ENCODE data around the gene PLD5.

Gene PLD5

GRCh38 chr1:242452573-242452972 lies 71.9 kb downstream of the PLD5 start:
- H3K27ac Mint-ChIP-seq: no peak overlapping the region
- H3K9me3 Mint-ChIP-seq: no peaks in the 10 kb centered on the region
- peaks cover 24% of the 10 kb centered on the region for H3K27me3 Mint-ChIP-seq
- no peaks in the 10 kb centered on the region for H3K36me3 Mint-ChIP-seq
- H3K4me1 Mint-ChIP-seq: no peaks in the 10 kb centered on the region
- H3K4me3 Mint-ChIP-seq: no peak overlapping the region

- Mint-ChIP-seq H3K9me3 (no peaks in the 10 kb centered on the region), H3K36me3 (no peaks in the 10 kb centered on the region), H3K27ac (no peak overlapping the region), H3K27me3 (peaks cover 26% of the 10 kb centered on the region), H3K4me3 (no peak overlapping the region), H3K4me1 (no peaks in the 10 kb centered on the region)
Measured at GRCh38 chr1:242449661-242450060, 74.8 kb downstream of the PLD5 start.

GRCh38 chr1:242448910-242449645 lies 75.4 kb downstream of the PLD5 start:
- Mint-ChIP-seq H3K27me3 (peaks cover 24% of the 10 kb centered on the region), H3K9me3 (no peaks in the 10 kb centered on the region), H3K27ac (no peak overlapping the region), H3K36me3 (no peaks in the 10 kb centered on the region), H3K4me3 (no peak overlapping the region), H3K4me1 (no peaks in the 10 kb centered on the region)

GRCh38 chr1:242447689-242448088 lies 76.8 kb downstream of the PLD5 start:
- Mint-ChIP-seq H3K27ac (no peak overlapping the region), H3K36me3 (no peaks in the 10 kb centered on the region), H3K4me3 (no peak overlapping the region), H3K9me3 (no peaks in the 10 kb centered on the region), H3K27me3 (peaks cover 18% of the 10 kb centered on the region), H3K4me1 (no peaks in the 10 kb centered on the region)

GRCh38 chr1:242440757-242441156 lies 83.7 kb downstream of the PLD5 start:
- Mint-ChIP-seq H3K27ac (no peak overlapping the region), H3K9me3 (no peaks in the 10 kb centered on the region), H3K27me3 (peaks cover 3% of the 10 kb centered on the region), H3K4me3 (no peak overlapping the region), H3K4me1 (no peaks in the 10 kb centered on the region), H3K36me3 (no peaks in the 10 kb centered on the region)

- peaks cover 5% of the 10 kb centered on the region for H3K27me3 Mint-ChIP-seq
- no peaks in the 10 kb centered on the region for H3K4me1 Mint-ChIP-seq
- no peaks in the 10 kb centered on the region for H3K9me3 Mint-ChIP-seq
- no peak overlapping the region for H3K27ac Mint-ChIP-seq
- H3K36me3 Mint-ChIP-seq: no peaks in the 10 kb centered on the region
- no peak overlapping the region for H3K4me3 Mint-ChIP-seq
Measured at GRCh38 chr1:242435200-242435599, 89.3 kb downstream of the PLD5 start.

- Mint-ChIP-seq H3K36me3 (no peaks in the 10 kb centered on the region), H3K9me3 (no peaks in the 10 kb centered on the region), H3K27me3 (peaks cover 5% of the 10 kb centered on the region), H3K4me3 (no peak overlapping the region), H3K4me1 (no peaks in the 10 kb centered on the region), H3K27ac (no peak overlapping the region)
Measured at GRCh38 chr1:242432491-242433095, 91.9 kb downstream of the PLD5 start.

- Mint-ChIP-seq H3K4me3 (no peak overlapping the region), H3K4me1 (no peaks in the 10 kb centered on the region), H3K36me3 (no peaks in the 10 kb centered on the region), H3K9me3 (no peaks in the 10 kb centered on the region), H3K27ac (no peak overlapping the region), H3K27me3 (peaks cover 5% of the 10 kb centered on the region)
Measured at GRCh38 chr1:242431786-242432185, 92.7 kb downstream of the PLD5 start.

- H3K4me3 Mint-ChIP-seq: no peak overlapping the region
- H3K27me3 Mint-ChIP-seq: peaks cover 5% of the 10 kb centered on the region
Measured at GRCh38 chr1:242430956-242431355, 93.5 kb downstream of the PLD5 start.

GRCh38 chr1:242428399-242429190 lies 95.9 kb downstream of the PLD5 start:
- Mint-ChIP-seq H3K9me3 (no peaks in the 10 kb centered on the region), H3K27ac (no peak overlapping the region), H3K4me1 (no peaks in the 10 kb centered on the region), H3K27me3 (peaks cover 3% of the 10 kb centered on the region), H3K36me3 (no peaks in the 10 kb centered on the region), H3K4me3 (no peak overlapping the region)

More at GRCh38 chr1:242430956-242431355, 93.5 kb downstream of the PLD5 start:
- H3K36me3 Mint-ChIP-seq: no peaks in the 10 kb centered on the region
- H3K9me3 Mint-ChIP-seq: no peaks in the 10 kb centered on the region
- H3K4me1 Mint-ChIP-seq: no peaks in the 10 kb centered on the region
- H3K27ac Mint-ChIP-seq: no peak overlapping the region

GRCh38 chr1:242427519-242427918 lies 97.0 kb downstream of the PLD5 start:
- Mint-ChIP-seq H3K4me3 (no peak overlapping the region), H3K27ac (no peak overlapping the region), H3K27me3 (peaks cover 3% of the 10 kb centered on the region), H3K36me3 (no peaks in the 10 kb centered on the region), H3K4me1 (no peaks in the 10 kb centered on the region), H3K9me3 (no peaks in the 10 kb centered on the region)

- Mint-ChIP-seq H3K4me1 (no peaks in the 10 kb centered on the region), H3K27me3 (peaks cover 1% of the 10 kb centered on the region), H3K36me3 (no peaks in the 10 kb centered on the region), H3K9me3 (no peaks in the 10 kb centered on the region), H3K4me3 (no peak overlapping the region), H3K27ac (no peak overlapping the region)
Measured at GRCh38 chr1:242426271-242426905, 98.1 kb downstream of the PLD5 start.

GRCh38 chr1:242425232-242425631 lies 99.3 kb downstream of the PLD5 start:
- Mint-ChIP-seq H3K36me3 (no peaks in the 10 kb centered on the region), H3K27me3 (no peaks in the 10 kb centered on the region), H3K9me3 (no peaks in the 10 kb centered on the region), H3K4me1 (no peaks in the 10 kb centered on the region), H3K27ac (no peak overlapping the region), H3K4me3 (no peak overlapping the region)

GRCh38 chr1:242416657-242417056 lies 107.8 kb downstream of the PLD5 start:
- Mint-ChIP-seq H3K4me3 (no peak overlapping the region), H3K27ac (no peak overlapping the region), H3K9me3 (no peaks in the 10 kb centered on the region), H3K27me3 (peaks cover 4% of the 10 kb centered on the region), H3K4me1 (no peaks in the 10 kb centered on the region), H3K36me3 (no peaks in the 10 kb centered on the region)

GRCh38 chr1:242412921-242413320 lies 111.6 kb downstream of the PLD5 start:
- Mint-ChIP-seq H3K36me3 (no peaks in the 10 kb centered on the region), H3K27me3 (peaks cover 5% of the 10 kb centered on the region), H3K4me3 (no peak overlapping the region), H3K27ac (no peak overlapping the region), H3K9me3 (no peaks in the 10 kb centered on the region), H3K4me1 (no peaks in the 10 kb centered on the region)

GRCh38 chr1:242411901-242412300 lies 112.6 kb downstream of the PLD5 start:
- Mint-ChIP-seq H3K9me3 (no peaks in the 10 kb centered on the region), H3K27ac (no peak overlapping the region), H3K4me1 (no peaks in the 10 kb centered on the region), H3K36me3 (no peaks in the 10 kb centered on the region), H3K27me3 (peaks cover 5% of the 10 kb centered on the region), H3K4me3 (no peak overlapping the region)

Measured in activated naive CD4-positive, alpha-beta T cell treated with anti-CD3 and anti-CD28 coated beads, Interleukin-2, amount 50 U/mL, for 24 hours (primary cell).